Lung (tissue), 12 donors: ENCODE data around the gene LONRF2. TPM values are rescaled to one million over a fixed set of nuclear protein-coding genes. Genes with fewer than 3 reads are reported as not detected.
"Not testable (repeated sequence)": the region's sequence is repeated elsewhere in the genome, so short reads cannot be mapped to it uniquely, and the experiment has no call there.

Source experiments
- ATAC-seq: fragments of 200-7000 bp; cut with Tn5 transposase; one replicate; pipeline ENCODE4 v1.9.1; 2020; ENCODE audit warnings: moderate number of reproducible peaks; ENCODE audit not compliant: insufficient read depth, low FRiP score
- DNase-seq, 3 donors: peaks; one replicate each; pipeline ENCODE4 v3.0.0-alpha.2; 2013 to 2017
- H3K27ac ChIP-seq, 2 donors: one replicate each; pipeline ENCODE4 v1.5.1; 2013; ENCODE audit warnings: mild to moderate bottlenecking in 2 of 2, moderate library complexity in 2 of 2, control low read depth in 1 of 2, inconsistent platforms in 1 of 2, low read depth in 1 of 2, low read length in 1 of 2
- H3K27me3 ChIP-seq, 3 donors: one replicate each; pipeline ENCODE4 v1.5.1; 2013; ENCODE audit warnings: low read length in 2 of 3; ENCODE audit not compliant: control insufficient read depth in 3 of 3, insufficient read depth in 3 of 3
- H3K36me3 ChIP-seq, 4 donors: one replicate each; pipeline ENCODE4 v1.5.1; 2013; ENCODE audit warnings: low read length in 4 of 4, mild to moderate bottlenecking in 1 of 4, moderate library complexity in 1 of 4; ENCODE audit not compliant: control insufficient read depth in 4 of 4, insufficient read depth in 4 of 4
- H3K4me1 ChIP-seq, 5 donors: one replicate each; pipeline ENCODE4 v1.5.1; 2013; ENCODE audit warnings: low read length in 5 of 5, mild to moderate bottlenecking in 2 of 5, moderate library complexity in 1 of 5; ENCODE audit not compliant: control insufficient read depth in 5 of 5, insufficient read depth in 5 of 5
- H3K4me3 ChIP-seq: one replicate; pipeline ENCODE4 v1.5.1; 2013; ENCODE audit warnings: mild to moderate bottlenecking, control low read depth, moderate library complexity
- H3K9ac ChIP-seq, 2 donors: one replicate each; pipeline ENCODE4 v1.5.1; 2013; ENCODE audit warnings: low read length in 2 of 2, control low read depth in 1 of 2; ENCODE audit not compliant: insufficient read depth in 1 of 2
- H3K9me3 ChIP-seq, 4 donors: one replicate each; pipeline ENCODE4 v1.5.1; 2013; ENCODE audit warnings: low read length in 3 of 4, mild to moderate bottlenecking in 1 of 4, moderate library complexity in 1 of 4; ENCODE audit not compliant: control insufficient read depth in 4 of 4, insufficient read depth in 3 of 4
- WGBS, 2 donors: extraction: QIAGEN DNeasy Blood & Tissue Kit; methylation state at CpG; one replicate each; pipeline ENCODE4 v1.1.7; 2013; 5-methylcytosine and 5-hydroxymethylcytosine counted together
- polyA plus RNA-seq, 2 donors: library from polyadenylated mRNA; stranded (reverse); fragments of 200-250 nt; gene quantifications; one replicate each; pipeline ENCODE4 v1.2.1, GENCODE V29; 2013
- total RNA-seq, 2 donors: library from RNA; depleted of rRNA in 1 of 2; stranded (reverse); fragments of >200 nt in 1 of 2; gene quantifications; one replicate each; pipeline ENCODE4 v1.2.1, GENCODE V29; 2014 to 2021
- TF ChIP-seq, protein P1 (sequence below): IDR thresholded peaks from 2 replicates; pipeline ENCODE4 v1.5.1; 2012; ENCODE audit warnings: mild to moderate bottlenecking; ENCODE audit errors: control extremely low read depth, extremely low read depth
- donor health status: control.
- donor health status: control.
- donor health status: Bipolar disorder and iron deficiency.
- donor health status: healthy.
- donor health status: DM: yes; HTN: yes; CAD: no.

Gene LONRF2
- total and polyA plus RNA-seq, 4 donors, result 0.38 to 5.2 (median 2.6) TPM

DNA sequence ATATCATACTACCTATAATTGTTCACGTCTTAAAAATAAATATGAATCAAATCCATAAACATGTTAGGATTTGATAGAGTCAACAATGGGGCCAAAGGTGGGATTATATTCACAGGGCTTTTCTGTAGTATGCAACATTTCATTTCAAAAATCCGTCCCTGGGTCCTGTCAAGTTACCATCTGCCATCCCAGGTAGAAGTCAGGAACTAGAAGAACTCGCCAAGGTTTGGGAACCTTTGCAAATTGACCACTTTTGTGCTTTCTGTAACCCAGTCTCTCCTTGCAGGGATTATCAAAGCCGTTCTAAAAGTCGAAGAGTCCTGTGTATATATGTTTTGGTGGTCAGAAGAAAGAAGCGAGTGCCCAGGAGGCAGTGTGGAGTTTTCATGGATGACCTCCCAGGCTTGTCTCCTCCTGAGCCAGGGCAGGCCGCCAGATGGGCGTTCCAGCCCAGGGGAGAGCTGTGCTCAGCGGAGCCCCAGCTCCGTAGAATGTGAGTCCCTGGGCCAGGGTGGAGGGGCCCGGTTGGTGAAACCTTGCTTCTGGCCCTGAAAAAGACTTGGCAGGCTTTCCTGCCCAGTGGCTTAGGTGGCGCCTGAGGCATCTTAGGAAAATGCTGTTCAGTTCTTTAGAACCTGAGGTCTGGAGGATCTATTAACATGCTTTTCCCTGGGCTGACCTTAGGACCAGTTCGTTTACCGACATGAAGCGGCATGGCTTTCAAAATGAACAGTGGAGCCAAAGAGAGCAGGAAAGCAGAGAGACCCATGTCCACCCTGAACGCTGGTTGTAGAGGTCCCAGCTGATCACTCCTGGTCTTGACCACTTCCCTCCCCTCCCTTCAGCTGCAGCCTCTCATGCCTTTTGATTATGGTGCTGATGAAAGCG is 69.2 kb downstream of the LONRF2 start:
- WGBS, 2 donors, result 81 to 92% methylated on average over 17 of the region's 17 CpGs
- Histone ChIP-seq H3K9ac (no peak overlapping the region), H3K4me1 (no peaks in the 10 kb centered on the region), H3K27me3 (no peaks in the 10 kb centered on the region), H3K36me3 (no peaks in the 10 kb centered on the region), H3K9me3 (peaks cover 0 to 3% (median 0%) of the 10 kb centered on the region in 4 donors), H3K4me3 (no peak overlapping the region), H3K27ac (no peak overlapping the region)
- TF ChIP-seq, protein P1, sequence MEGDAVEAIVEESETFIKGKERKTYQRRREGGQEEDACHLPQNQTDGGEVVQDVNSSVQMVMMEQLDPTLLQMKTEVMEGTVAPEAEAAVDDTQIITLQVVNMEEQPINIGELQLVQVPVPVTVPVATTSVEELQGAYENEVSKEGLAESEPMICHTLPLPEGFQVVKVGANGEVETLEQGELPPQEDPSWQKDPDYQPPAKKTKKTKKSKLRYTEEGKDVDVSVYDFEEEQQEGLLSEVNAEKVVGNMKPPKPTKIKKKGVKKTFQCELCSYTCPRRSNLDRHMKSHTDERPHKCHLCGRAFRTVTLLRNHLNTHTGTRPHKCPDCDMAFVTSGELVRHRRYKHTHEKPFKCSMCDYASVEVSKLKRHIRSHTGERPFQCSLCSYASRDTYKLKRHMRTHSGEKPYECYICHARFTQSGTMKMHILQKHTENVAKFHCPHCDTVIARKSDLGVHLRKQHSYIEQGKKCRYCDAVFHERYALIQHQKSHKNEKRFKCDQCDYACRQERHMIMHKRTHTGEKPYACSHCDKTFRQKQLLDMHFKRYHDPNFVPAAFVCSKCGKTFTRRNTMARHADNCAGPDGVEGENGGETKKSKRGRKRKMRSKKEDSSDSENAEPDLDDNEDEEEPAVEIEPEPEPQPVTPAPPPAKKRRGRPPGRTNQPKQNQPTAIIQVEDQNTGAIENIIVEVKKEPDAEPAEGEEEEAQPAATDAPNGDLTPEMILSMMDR, result no peak
- DNase-seq, result no peak
- ATAC-seq, result no peak

DNA sequence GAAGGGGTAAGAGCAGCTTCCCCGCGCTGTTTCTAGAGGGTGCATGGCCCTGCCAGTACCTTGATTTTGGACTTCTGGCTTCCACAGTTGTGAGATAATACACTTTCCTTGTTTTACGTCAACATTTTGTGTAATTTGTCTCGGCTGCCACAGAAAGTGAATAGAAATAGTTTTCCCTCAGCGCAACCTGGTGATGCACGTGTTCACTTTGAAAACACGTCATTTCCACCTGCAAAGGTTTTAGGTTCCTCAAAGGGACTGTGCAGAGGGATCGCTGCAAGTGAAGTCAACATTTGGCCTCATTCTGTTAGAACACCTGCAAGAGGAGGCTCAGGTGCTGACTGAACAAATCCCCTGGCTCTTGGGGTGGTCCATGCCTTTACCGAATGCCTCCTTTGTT is 71.7 kb downstream of the LONRF2 start:
- DNase-seq, result no peak
- TF ChIP-seq, protein P1, result no peak

DNA sequence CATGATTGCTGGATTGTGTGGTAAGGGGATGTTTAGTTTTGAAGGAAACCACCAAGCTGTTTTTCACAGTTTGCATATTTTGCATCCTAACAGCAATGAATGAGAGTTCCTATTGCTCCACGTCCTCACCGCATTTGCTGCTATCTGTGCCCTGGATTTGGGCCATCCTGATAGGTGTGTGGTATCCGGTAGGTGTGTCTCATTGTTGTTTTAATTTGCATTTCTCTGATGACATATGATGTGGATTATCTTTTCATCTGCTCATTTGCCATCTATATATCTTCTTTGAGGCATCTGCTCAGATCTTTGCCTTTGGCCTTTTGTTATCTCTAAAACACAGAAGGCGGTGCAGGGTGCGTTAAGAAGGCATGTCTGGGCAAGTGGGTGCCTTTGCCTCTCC is 73.3 kb downstream of the LONRF2 start:
- no peak for ATAC-seq
- Histone ChIP-seq H3K27me3 (no peaks in the 10 kb centered on the region), H3K4me3 (no peak overlapping the region), H3K27ac (no peak overlapping the region), H3K9ac (no peak overlapping the region), H3K36me3 (no peaks in the 10 kb centered on the region), H3K4me1 (peaks cover 0 to 6% (median 0%) of the 10 kb centered on the region in 5 donors), H3K9me3 (peaks cover 0 to 3% (median 0%) of the 10 kb centered on the region in 4 donors)
- TF ChIP-seq, protein P1, result no peak
- 92 to 95% methylated on average over 5 of the region's 5 CpGs for WGBS, 2 donors
- no peak for DNase-seq

More for the DNA sequence above, 71.7 kb downstream of the LONRF2 start:
- Histone ChIP-seq H3K9me3 (peaks cover 0 to 3% (median 0%) of the 10 kb centered on the region in 4 donors), H3K4me3 (no peak overlapping the region), H3K4me1 (peaks cover 0 to 6% (median 0%) of the 10 kb centered on the region in 5 donors), H3K9ac (no peak overlapping the region), H3K27ac (no peak overlapping the region), H3K36me3 (no peaks in the 10 kb centered on the region), H3K27me3 (no peaks in the 10 kb centered on the region)
- ATAC-seq, result no peak
- WGBS, 2 donors, result 91 to 94% methylated on average over 9 of the region's 9 CpGs

DNA sequence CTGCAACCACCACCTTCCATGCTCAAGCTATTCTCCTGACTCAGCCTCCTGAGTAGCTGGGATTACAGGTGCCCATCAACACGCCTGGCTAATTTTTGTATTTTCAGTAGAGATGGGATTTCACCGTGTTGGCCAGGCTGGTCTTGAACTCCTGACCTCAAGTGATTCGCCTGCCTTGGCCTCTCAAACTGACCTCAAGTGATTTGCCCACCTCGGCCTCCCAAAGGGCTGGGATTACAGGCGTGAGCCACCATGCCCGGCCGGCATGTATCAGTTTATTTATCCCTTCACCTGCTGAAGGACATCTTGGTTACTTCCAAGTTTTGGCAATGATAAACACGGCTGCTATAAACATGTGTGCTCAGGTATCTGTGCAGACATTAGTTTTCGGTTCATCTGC is 73.7 kb downstream of the LONRF2 start:
- not testable (repeated sequence) for H3K27me3 ChIP-seq, ATAC-seq, H3K4me1 ChIP-seq, H3K27ac ChIP-seq, H3K36me3 ChIP-seq, H3K4me3 ChIP-seq, H3K9me3 ChIP-seq, H3K9ac ChIP-seq
- WGBS, 2 donors, result 95 to 96% methylated on average over 9 of the region's 9 CpGs
- DNase-seq, result peak in 1 of 3 donors; percentile 1
